ENCODE data around the gene ANKRD10.

The ANKRD10 gene

GRCh38 chr13:110884517-110884916, 30.4 kb downstream of the ANKRD10 start:
- H3K4me3 ChIP-seq (ENCODE audit: low read depth, low read length) = no peak overlapping the region
- no peak for DNase-seq (ENCODE audit: low read depth)
- TF ChIP-seq, protein P1, sequence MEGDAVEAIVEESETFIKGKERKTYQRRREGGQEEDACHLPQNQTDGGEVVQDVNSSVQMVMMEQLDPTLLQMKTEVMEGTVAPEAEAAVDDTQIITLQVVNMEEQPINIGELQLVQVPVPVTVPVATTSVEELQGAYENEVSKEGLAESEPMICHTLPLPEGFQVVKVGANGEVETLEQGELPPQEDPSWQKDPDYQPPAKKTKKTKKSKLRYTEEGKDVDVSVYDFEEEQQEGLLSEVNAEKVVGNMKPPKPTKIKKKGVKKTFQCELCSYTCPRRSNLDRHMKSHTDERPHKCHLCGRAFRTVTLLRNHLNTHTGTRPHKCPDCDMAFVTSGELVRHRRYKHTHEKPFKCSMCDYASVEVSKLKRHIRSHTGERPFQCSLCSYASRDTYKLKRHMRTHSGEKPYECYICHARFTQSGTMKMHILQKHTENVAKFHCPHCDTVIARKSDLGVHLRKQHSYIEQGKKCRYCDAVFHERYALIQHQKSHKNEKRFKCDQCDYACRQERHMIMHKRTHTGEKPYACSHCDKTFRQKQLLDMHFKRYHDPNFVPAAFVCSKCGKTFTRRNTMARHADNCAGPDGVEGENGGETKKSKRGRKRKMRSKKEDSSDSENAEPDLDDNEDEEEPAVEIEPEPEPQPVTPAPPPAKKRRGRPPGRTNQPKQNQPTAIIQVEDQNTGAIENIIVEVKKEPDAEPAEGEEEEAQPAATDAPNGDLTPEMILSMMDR (IDR thresholded peaks at IDR 0.05; ENCODE audit: insufficient read depth, low read depth, low read length, missing control alignments) = no peak

- no peak overlapping the region for H3K4me3 ChIP-seq (ENCODE audit: low read depth, low read length)
- no peak for DNase-seq (ENCODE audit: low read depth)
- TF ChIP-seq, protein P1 (IDR thresholded peaks at IDR 0.05; ENCODE audit: insufficient read depth, low read depth, low read length, missing control alignments) = no peak
Measured at GRCh38 chr13:110883542-110883941, 31.3 kb downstream of the ANKRD10 start.

- DNase-seq (ENCODE audit: low read depth) = no peak
- no peak overlapping the region for H3K4me3 ChIP-seq (ENCODE audit: low read depth, low read length)
- TF ChIP-seq, protein P1 (IDR thresholded peaks at IDR 0.05; ENCODE audit: insufficient read depth, low read depth, low read length, missing control alignments) = no peak
Measured at GRCh38 chr13:110882972-110883371, 31.9 kb downstream of the ANKRD10 start.

DNA sequence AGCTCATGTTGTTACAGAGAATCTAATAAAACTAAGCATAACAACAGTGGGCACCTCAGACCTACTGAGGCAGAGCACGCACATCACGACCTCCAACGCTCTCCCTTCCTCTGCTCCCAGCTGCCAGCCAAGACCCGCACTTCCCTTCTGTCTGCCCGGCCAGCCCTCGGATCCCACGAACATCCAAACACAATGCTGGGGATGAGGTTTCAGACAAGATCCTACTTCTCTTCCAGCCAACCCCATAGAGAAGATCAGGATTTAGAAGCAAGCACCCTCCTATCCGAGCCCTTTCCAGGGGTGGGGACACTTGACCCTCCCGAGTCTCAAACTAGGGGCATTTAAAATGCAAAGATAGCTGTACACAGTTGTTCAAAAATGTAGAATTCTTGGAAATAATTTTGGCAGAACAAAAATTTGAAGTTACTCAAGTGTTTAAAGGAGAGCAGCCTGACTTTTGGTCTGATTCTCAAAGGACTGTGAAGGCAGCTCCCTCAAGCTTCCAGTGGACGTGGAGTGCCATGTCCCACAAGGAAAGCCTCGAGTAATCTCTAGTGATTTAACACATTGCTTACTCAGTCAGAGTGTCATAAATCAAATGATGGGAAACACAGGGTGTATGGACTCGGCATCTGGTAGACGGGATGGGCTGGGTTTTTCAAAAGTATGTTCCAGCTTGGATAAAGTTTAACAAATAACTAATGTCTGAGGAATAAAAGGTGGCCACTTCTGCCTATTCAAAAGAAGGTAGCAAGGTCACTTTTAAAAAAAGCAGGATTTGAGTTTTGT, 32.8 kb downstream of the ANKRD10 start:
- TF ChIP-seq, protein P1 (IDR thresholded peaks at IDR 0.05; ENCODE audit: insufficient read depth, low read depth, low read length, missing control alignments) = no peak
- H3K4me3 ChIP-seq (ENCODE audit: low read depth, low read length) = no peak overlapping the region
- DNase-seq (ENCODE audit: low read depth) = no peak

DNA sequence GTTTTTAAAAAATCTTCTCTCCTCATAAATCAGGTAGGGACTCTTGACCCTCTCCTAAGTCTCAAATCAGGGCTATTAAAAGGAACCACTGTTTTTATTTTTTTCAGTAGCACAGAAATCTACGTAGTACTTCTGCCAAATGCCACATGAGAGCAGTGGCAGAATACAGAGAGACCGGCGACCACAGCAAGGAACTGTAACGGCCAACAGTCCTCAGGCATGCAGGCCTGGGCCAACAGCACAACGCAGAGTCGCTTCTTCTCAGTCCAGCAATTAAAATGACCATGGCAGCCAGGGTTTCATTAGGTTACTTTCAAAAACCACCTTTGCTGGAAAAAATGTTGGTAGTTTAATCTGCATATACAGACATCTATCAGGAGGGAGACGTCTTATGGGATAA, 34.2 kb downstream of the ANKRD10 start:
- DNase-seq (ENCODE audit: low read depth) = no peak
- no peak overlapping the region for H3K4me3 ChIP-seq (ENCODE audit: low read depth, low read length)
- TF ChIP-seq, protein P1 (IDR thresholded peaks at IDR 0.05; ENCODE audit: insufficient read depth, low read depth, low read length, missing control alignments) = no peak

DNA sequence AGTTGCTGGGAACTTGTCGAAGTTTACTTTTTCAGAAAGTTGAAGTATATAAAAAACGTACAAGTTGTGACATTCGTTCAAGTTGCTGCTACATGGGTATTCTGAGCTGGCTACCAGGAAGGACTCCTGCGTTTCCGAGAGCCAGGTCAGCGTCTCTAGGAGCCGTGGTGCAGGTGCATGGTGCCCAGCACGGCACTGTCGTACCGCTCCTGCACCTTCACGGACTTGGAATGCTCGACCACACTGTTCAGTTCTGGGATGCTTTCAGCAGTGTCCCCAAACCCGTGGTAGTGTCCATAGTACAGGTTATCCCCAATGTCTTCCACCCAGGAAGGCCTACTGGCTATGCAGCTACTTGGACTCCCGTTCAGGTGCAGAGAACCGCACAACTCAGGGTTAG, 35.4 kb downstream of the ANKRD10 start:
- H3K4me3 ChIP-seq (ENCODE audit: low read depth, low read length) = no peak overlapping the region
- no peak for DNase-seq (ENCODE audit: low read depth)
- TF ChIP-seq, protein P1 (IDR thresholded peaks at IDR 0.05; ENCODE audit: insufficient read depth, low read depth, low read length, missing control alignments) = no peak
